Measurements from ENCODE around the gene ZNF654.

DNA sequence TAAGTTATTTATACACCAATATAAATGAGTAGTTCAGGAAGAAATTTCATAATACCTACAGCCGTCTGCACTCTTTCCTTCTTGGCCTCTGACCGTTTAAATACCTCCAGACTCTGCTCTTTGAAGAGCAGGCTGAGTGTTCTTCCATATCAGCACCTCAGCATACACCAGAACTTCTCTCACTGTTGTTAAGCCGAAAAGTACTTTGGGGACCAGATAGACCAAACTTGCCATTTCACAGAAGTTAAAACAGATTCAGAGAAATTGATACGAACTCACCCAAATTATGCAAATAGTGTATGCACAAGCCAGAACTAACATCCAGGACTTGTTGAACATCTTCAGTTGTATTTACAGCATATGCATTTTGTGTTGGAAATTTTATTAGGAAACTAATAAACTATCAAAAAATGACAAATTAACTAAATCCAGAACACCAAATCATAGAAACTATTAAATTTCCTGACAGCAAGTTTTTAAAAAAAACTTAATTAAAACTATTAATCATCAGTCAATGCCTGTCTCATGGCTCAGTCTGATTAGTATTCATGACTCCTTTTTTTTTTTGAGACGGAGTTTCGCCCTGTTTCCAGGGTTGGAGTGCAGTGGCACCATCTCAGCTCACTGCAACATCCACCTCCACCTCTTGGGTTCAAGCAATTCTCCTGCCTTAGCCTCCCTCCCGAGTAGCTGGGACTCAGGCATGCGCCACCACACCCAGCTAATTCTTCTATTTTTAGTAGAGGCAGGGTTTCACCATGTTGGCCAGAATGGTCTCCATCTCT lies 24.4 kb upstream of the ZNF654 start:
- TF ChIP-seq, protein P1, sequence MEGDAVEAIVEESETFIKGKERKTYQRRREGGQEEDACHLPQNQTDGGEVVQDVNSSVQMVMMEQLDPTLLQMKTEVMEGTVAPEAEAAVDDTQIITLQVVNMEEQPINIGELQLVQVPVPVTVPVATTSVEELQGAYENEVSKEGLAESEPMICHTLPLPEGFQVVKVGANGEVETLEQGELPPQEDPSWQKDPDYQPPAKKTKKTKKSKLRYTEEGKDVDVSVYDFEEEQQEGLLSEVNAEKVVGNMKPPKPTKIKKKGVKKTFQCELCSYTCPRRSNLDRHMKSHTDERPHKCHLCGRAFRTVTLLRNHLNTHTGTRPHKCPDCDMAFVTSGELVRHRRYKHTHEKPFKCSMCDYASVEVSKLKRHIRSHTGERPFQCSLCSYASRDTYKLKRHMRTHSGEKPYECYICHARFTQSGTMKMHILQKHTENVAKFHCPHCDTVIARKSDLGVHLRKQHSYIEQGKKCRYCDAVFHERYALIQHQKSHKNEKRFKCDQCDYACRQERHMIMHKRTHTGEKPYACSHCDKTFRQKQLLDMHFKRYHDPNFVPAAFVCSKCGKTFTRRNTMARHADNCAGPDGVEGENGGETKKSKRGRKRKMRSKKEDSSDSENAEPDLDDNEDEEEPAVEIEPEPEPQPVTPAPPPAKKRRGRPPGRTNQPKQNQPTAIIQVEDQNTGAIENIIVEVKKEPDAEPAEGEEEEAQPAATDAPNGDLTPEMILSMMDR (IDR thresholded peaks at IDR 0.05; ENCODE audit: insufficient read depth, low read depth, low read length) = no peak
- TF ChIP-seq EZH2 (IDR thresholded peaks at IDR 0.05; ENCODE audit: insufficient read depth, low read length) = no peak

All from astrocyte (in vitro differentiated cells and primary cell).